Gastroesophageal sphincter (tissue), 3 donors: Measurements from ENCODE around the gene LGALS9.
"Not testable (repeated sequence)": the region's sequence is repeated elsewhere in the genome, so short reads cannot be mapped to it uniquely, and the experiment has no call there.

Experiments
- EP300 ChIP-seq: sonication (generic); formaldehyde crosslinking; IDR thresholded peaks from one replicate; pipeline ENCODE4 v1.6.1; 2017; ENCODE audit warnings: antibody characterized with exemption, mild to moderate bottlenecking
- POLR2A ChIP-seq, 2 donors: fragments of 450-650 bp; IDR thresholded peaks; one replicate each; pipeline ENCODE4 v1.6.1; 2017; ENCODE audit warnings: antibody characterized with exemption in 2 of 2, mild to moderate bottlenecking in 2 of 2, moderate library complexity in 1 of 2
- TF ChIP-seq, protein P1 (sequence below), 4 experiments: fragments of 200-600 bp in 2 of 4; fragments of 450-650 bp in 2 of 4; sonication (generic) in 1 of 4; IDR thresholded peaks; one replicate each; pipeline ENCODE4 v1.5.1; 2017 to 2019; ENCODE audit warnings: antibody characterized with exemption in 4 of 4, mild to moderate bottlenecking in 2 of 4, moderate library complexity in 2 of 4

DNA sequence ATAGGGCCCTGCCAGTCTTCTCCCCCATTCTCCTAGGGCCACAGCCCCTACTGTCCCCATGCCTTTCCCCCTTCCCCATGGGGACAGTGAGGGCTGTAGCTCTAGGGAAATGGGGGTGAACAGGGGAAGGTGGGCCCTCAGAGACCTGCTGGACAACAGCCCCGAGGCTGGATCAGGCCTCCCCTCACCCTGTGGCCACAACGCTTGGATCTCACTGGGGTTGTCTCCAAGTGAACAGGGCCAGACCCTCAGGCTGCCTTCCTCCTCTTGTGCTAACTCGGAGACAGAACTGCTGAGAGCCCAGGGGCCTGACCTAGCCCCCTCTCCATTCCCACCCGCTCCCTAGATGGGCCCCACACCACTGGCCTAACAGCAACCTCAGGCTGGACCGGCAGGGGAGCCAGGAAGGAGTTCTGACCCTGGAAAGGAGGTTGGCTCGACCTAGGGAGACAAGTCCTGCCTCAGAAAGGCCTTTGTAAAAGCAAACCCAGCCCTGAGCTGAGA is 41.0 kb downstream of the LGALS9 start:
- TF ChIP-seq, protein P1, sequence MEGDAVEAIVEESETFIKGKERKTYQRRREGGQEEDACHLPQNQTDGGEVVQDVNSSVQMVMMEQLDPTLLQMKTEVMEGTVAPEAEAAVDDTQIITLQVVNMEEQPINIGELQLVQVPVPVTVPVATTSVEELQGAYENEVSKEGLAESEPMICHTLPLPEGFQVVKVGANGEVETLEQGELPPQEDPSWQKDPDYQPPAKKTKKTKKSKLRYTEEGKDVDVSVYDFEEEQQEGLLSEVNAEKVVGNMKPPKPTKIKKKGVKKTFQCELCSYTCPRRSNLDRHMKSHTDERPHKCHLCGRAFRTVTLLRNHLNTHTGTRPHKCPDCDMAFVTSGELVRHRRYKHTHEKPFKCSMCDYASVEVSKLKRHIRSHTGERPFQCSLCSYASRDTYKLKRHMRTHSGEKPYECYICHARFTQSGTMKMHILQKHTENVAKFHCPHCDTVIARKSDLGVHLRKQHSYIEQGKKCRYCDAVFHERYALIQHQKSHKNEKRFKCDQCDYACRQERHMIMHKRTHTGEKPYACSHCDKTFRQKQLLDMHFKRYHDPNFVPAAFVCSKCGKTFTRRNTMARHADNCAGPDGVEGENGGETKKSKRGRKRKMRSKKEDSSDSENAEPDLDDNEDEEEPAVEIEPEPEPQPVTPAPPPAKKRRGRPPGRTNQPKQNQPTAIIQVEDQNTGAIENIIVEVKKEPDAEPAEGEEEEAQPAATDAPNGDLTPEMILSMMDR (IDR thresholded peaks at IDR 0.05), result not testable (repeated sequence)
- not testable (repeated sequence) for TF ChIP-seq EP300; POLR2A (IDR thresholded peaks at IDR 0.05)
